Heart right ventricle (tissue), 16 donors: ENCODE data around the gene ATG9B. TPM values are rescaled to one million over a fixed set of nuclear protein-coding genes. Genes with fewer than 3 reads are reported as not detected.

Experiments
- ATAC-seq, 8 donors: fragments of 200-7000 bp; cut with Tn5 transposase; one replicate each; pipeline ENCODE4 v1.9.1; 2020; ENCODE audit warnings: mild to moderate bottlenecking in 8 of 8, moderate library complexity in 8 of 8, moderate number of reproducible peaks in 1 of 8
- DNase-seq, 2 donors: peaks; one replicate each; pipeline ENCODE4 v3.0.0-alpha.2; 2020
- H3K27ac ChIP-seq, 10 donors: fragments of 200-600 bp; sonication (generic) in 2 of 10; one replicate each; pipeline versions ENCODE4 v1.5.0 to v1.8.0; 2020 to 2022; ENCODE audit warnings: mild to moderate bottlenecking in 3 of 10
- H3K27me3 ChIP-seq, 7 donors: fragments of 200-600 bp; one replicate each; pipeline ENCODE4 v1.8.0; 2021 to 2022; ENCODE audit warnings: mild to moderate bottlenecking in 2 of 7
- H3K36me3 ChIP-seq, 9 donors: fragments of 200-600 bp; sonication (generic) in 1 of 9; one replicate each; pipeline versions ENCODE4 v1.5.0 to v1.8.0; 2020 to 2022; ENCODE audit warnings: mild to moderate bottlenecking in 2 of 9
- H3K4me1 ChIP-seq, 9 donors: fragments of 200-600 bp; sonication (generic) in 1 of 9; one replicate each; pipeline versions ENCODE4 v1.5.0 to v1.8.0; 2020 to 2022; ENCODE audit warnings: mild to moderate bottlenecking in 4 of 9
- H3K4me3 ChIP-seq, 10 donors: fragments of 200-600 bp; sonication (generic) in 2 of 10; one replicate each; pipeline versions ENCODE4 v1.5.0 to v1.8.0; 2020 to 2022; ENCODE audit warnings: mild to moderate bottlenecking in 7 of 10, moderate library complexity in 2 of 10
- H3K9me3 ChIP-seq, 11 donors: fragments of 200-600 bp in 10 of 11; sonication (generic) in 2 of 11; one replicate each; pipeline versions ENCODE4 v1.5.0 to v1.8.0; 2013 to 2022; ENCODE audit warnings: mild to moderate bottlenecking in 2 of 11, control low read depth in 1 of 11, moderate library complexity in 1 of 11
- WGBS, 2 donors: extraction: QIAGEN DNeasy Blood & Tissue Kit; methylation state at CpG; one replicate each; pipeline ENCODE4 v1.1.7; 2013; ENCODE audit warnings: inconsistent platforms in 1 of 2; 5-methylcytosine and 5-hydroxymethylcytosine counted together
- intact Hi-C, 10 donors: fragments of 100-400 bp; cut with DNase I; formaldehyde crosslinking; loops; one replicate each; pipeline versions ENCODE4 v1.11.1 to v1.14.2; 2022
- polyA plus RNA-seq, 2 donors: library from polyadenylated mRNA; stranded (reverse); fragments of 200-250 nt; gene quantifications; one replicate each; pipeline ENCODE4 v1.2.3, GENCODE V29; 2013
- total RNA-seq, 10 donors: library from RNA; stranded (reverse); fragmentation: NEBNext Ultra II Directional in 3 of 10; extraction: Animal tissue kit (Norgen Biotek cat#: 25700) in 3 of 10; gene quantifications; one replicate each; pipeline versions ENCODE4 v1.2.1 to v1.2.4, GENCODE V29; 2021 to 2023
- TF ChIP-seq, protein P1 (sequence below), 9 donors: fragments of 200-600 bp; sonication (generic) in 2 of 9; IDR thresholded peaks; one replicate each; pipeline versions ENCODE4 v1.5.0 to v1.8.0; 2021 to 2022; ENCODE audit warnings: antibody characterized with exemption in 9 of 9, mild to moderate bottlenecking in 5 of 9, moderate library complexity in 1 of 9
- donor health status: Arrhythmogenic right ventricular cardiomyopathy.
- donor health status: ischemic (EF 13 %, LVEDD 7.1; RV severe dilation, severe dysfunction).
- donor health status: healthy with polysubstance abuse.
- donor health status: DM: no; HTN: yes; CAD: no.
- donor health status: DM: no; HTN: no; CAD: no.
- donor health status: ischemic (EF 25% LVEDD 6.9; RV normal size, moderate dysfunction).
- donor health status: ischemic (EF 25% LVEDD 5.7; RV mildly dilated, moderate dysfunction).
- donor health status: healthy.
- donor health status: DM: yes; HTN: yes; CAD: no.
- donor health status: Ischemic cardiomyopathy.
- donor health status: ischemic (EF 35%, LVEDD 5.7; RV mildly dilated, moderate dysfunction).
- donor health status: nonischemic (EF 11% LVEDD 7.7; RV severe dilation, severe dysfunction).
- donor health status: DM: yes; HTN: yes; CAD: no.
- donor health status: PGD.
- donor health status: ischemic (EF 29% LVEDD 5.4; RV normal size, mild dysfunction).
- donor health status: nonischemic (EF 23%, LVEDD 6.1; RV moderate dilation, normal function).

ATG9B gene
- total and polyA plus RNA-seq, 12 donors, result 0.09 to 0.59 (median 0.39) TPM; not detected in 7

DNA sequence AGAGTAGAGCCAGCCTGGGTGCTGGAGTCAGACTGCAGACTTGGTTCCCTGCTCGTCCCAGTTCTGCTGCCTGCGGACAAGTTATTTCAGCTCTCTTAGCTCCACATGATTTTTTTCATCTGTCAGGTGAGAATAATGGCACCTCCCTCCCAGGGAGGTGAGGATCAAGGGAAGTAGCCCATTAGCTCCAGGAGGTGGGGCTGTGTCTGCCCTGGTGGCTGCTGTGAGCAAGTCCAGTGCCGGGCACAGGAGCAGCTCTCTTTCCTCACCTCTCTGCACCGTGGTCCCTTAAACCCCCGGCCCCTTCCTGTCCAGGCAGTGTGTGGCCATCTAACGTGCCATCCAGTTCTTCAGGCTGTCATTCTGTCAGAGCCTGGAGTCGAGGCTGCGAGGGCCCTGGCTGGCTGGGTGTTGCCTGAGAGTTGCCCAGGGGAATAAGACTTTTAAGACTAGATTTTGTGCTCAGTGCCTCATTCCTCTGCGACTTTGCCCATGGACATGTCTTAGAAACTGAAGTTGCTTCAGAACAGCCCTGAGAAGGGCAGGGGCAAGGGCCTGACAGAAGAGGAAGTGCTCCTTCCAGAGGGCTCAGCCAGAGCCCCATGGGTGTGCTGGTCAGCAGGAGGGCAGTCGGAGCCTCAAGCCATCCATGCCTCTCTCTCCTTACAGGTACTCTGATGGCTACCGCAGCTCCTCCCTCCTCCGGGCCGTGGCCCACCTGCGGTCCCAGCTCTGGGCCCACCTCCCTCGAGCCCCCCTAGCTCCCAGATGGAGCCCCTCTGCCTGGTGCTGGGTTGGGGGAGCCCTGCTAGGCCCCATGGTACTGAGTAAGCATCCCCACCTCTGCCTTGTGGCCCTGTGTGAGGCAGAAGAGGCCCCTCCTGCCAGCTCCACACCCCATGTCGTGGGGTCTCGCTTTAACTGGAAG is 8.9 kb upstream of the ATG9B start:
- TF ChIP-seq, protein P1, sequence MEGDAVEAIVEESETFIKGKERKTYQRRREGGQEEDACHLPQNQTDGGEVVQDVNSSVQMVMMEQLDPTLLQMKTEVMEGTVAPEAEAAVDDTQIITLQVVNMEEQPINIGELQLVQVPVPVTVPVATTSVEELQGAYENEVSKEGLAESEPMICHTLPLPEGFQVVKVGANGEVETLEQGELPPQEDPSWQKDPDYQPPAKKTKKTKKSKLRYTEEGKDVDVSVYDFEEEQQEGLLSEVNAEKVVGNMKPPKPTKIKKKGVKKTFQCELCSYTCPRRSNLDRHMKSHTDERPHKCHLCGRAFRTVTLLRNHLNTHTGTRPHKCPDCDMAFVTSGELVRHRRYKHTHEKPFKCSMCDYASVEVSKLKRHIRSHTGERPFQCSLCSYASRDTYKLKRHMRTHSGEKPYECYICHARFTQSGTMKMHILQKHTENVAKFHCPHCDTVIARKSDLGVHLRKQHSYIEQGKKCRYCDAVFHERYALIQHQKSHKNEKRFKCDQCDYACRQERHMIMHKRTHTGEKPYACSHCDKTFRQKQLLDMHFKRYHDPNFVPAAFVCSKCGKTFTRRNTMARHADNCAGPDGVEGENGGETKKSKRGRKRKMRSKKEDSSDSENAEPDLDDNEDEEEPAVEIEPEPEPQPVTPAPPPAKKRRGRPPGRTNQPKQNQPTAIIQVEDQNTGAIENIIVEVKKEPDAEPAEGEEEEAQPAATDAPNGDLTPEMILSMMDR (IDR thresholded peaks at IDR 0.05), result no peak
- Histone ChIP-seq H3K9me3 (no peaks in the 10 kb centered on the region), H3K4me1 (peaks cover 0 to 28% (median 16%) of the 10 kb centered on the region in 9 donors), H3K27ac (no peak overlapping the region), H3K4me3 (no peak overlapping the region), H3K27me3 (no peaks in the 10 kb centered on the region), H3K36me3 (peaks cover 0 to 62% (median 12%) of the 10 kb centered on the region in 9 donors)
- no peak for DNase-seq
- 89 to 92% methylated on average over 17 of the region's 17 CpGs for WGBS, 2 donors
- intact Hi-C loops, result loop anchor here in 3 of 10 donors (5.0 to 10.0 kb wide), 2 partner anchors 72 to 79 kb away; no protein-coding TSS in a partner anchor
- no peak for ATAC-seq

DNA sequence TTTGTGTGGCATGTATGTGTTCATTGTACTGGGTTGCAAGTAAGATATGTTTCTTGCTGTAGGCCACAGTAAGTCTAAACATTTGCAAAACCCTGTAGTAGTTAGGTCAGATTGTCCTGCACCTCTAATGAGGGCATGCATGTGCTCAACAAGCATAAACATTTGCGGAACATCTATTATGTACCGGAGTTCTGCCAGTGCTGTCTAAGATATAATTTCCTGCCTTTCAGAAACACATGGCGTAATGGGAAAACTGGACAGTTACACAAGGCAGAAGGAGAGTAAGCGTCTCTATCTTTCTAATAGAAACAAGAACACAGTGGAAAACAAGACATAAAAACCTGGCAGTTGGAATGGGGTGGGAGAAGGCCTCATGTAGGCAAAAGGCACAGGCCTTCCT is 6.7 kb upstream of the ATG9B start:
- no peaks in the 10 kb centered on the region for H3K9me3 ChIP-seq
- peaks cover 0 to 43% (median 5%) of the 10 kb centered on the region in 9 donors for H3K36me3 ChIP-seq
- DNase-seq, result no peak
- no peak for ATAC-seq
- peaks cover 3 to 33% (median 21%) of the 10 kb centered on the region in 9 donors for H3K4me1 ChIP-seq
- 93 to 95% methylated on average over 4 of the region's 4 CpGs for WGBS, 2 donors
- intact Hi-C loops, result loop anchor here in 4 of 10 donors (2.0 to 10.0 kb wide), 3 partner anchors 26 to 81 kb away; partner anchors contain the start of gene CDK5 (in 1 of the 4)
- no peaks in the 10 kb centered on the region for H3K27me3 ChIP-seq
- TF ChIP-seq, protein P1 (IDR thresholded peaks at IDR 0.05), result no peak
- no peak overlapping the region for H3K27ac ChIP-seq
- no peak overlapping the region for H3K4me3 ChIP-seq

DNA sequence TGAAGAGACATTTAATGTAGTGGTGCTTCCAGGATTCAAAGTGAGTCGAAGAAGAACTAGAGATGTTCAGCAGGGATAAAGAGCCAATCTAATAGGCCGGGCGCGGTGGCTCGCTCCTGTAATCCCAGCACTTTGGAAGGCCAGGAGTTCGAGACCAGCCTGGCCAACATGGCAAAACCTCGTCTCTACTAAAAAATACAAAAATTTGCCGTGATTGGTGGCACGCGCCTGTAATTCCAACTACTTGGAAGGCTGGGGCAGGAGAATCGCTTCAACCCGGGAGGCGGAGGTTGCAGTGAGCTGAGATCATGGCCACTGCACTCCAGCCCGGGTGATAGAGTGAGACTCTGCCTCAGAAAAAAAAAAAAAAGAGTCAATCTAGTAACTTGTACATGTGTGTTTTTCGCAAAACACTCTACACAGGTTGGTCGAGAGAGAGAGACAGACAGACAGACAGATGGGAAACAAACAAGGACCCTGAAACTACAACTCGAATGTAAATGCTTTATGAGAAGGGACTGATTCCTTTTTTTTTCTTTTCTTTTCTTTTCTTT is 4.7 kb upstream of the ATG9B start:
- H3K4me3 ChIP-seq, result peak overlapping the region; percentile 29 to 84 (median 74)

More for the DNA sequence above, 4.7 kb upstream of the ATG9B start:
- TF ChIP-seq, protein P1 (IDR thresholded peaks at IDR 0.05), result no peak
- Histone ChIP-seq H3K27ac (peak overlapping the region; percentile 36 to 91 (median 82)), H3K9me3 (no peaks in the 10 kb centered on the region), H3K27me3 (no peaks in the 10 kb centered on the region), H3K36me3 (peaks cover 0 to 25% (median 0%) of the 10 kb centered on the region in 9 donors), H3K4me1 (peaks cover 3 to 21% (median 14%) of the 10 kb centered on the region in 9 donors)
- WGBS, 2 donors, result 52 to 56% methylated on average over 17 of the region's 17 CpGs
- intact Hi-C loops, result loop anchor here in 6 of 10 donors (1.0 to 5.0 kb wide), 7 partner anchors 29 to 83 kb away; partner anchors contain the start of genes SLC4A2 (in 2 of the 6) and AGAP3 (in 1 of the 6)
- DNase-seq (no peak), ATAC-seq (peak in 1 of 8 donors; percentile 0)
